Raji (cell line): ENCODE measurements around the gene FLT3.

Experiments
- POLR2A ChIP-seq: IDR thresholded peaks from 2 replicates; pipeline ENCODE4 v1.6.1; 2011; ENCODE audit warnings: low read depth, low read length, control low read depth; ENCODE audit not compliant: insufficient read depth

Gene FLT3

DNA sequence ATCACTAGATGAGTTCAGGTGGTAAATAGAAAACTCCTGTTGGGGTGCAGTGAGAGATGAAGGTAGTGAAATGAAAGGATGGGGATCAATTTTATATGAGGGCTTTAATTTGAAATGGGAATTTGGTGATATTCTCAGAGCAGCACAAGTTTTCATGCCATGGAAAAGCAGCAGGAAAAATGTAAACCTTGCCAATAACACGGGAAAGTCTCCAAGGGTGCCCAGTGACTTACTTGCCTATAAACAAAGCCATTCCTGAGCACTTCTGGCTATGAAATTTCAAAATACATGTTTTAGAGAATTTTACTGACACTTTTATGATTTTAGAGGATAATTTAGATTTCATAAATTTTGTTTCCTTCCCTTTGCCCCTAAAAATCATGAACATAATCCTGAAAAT is 16.4 kb upstream of the FLT3 start:
- no peak for TF ChIP-seq POLR2A

DNA sequence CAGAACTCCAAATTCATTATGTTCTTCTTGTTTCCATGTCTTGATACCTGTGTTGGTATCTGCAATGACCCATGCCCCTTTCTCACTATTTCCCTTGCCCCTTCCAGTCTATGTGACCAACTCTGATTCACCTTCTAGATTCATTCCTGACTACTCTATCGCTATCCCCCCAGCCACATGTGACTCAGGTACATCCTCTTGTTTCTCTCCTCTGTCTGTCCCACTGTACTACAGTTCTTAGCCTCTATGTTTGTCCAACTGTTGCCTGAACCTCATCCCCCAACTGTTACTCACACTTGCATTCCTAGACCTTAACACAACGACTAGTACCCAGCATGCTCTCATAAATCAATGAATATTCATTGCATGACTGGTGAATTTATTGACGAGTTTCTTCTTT is 10.0 kb upstream of the FLT3 start:
- no peak for TF ChIP-seq POLR2A

DNA sequence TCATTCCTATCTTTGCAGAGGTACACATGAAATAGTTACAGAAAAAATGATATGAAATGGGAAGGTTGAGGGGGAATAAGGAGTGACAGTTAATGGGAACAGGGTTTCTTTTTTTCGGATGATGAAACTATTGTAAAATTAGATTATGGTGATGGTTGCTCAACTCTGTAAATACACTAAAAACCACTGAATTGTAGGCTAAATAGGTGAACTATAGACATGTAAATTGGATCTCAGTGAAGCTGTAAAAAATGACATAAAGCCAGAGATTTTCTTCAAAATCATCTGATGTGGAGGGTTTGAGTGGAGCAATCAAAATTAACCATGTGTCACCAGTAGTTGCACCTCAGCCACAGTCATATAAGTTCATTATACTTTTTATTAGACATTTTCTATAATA is 6.6 kb upstream of the FLT3 start:
- no peak for TF ChIP-seq POLR2A

DNA sequence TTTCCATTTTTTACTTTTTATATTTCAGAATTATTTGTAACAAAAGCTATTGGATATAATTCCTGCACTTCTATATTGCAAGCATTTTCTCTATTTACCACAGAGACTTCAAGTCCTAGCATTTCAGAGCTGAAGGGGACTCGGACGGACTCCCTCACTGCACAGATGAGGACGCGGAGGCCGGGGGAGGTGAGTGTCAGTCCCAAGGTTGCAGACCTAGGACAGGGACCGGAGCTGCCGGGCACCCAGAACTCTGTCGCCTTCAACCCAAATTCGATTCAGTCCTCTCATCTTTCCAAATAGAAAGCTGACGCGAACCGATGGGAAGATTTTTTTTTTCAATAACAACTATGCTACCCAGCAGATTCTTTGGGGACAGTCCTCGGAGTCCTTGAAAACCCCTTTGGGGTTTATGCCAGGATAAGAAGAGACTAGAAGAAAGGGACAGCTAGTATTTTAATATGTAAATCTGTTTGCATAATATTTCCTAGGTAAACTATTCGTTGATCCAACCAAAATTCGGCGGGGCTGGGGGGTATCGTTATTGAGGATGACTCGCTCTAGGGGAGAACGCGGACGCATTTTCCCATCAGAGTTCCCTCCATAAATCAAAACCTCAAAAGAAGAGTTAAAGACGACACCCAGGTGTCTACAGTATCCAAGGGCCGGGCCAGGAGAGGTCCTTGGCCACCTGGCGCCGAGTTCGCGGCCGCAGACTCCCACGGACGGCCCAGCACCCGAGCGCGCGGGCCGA is 803 bp downstream of the FLT3 start:
- no peak for TF ChIP-seq POLR2A

DNA sequence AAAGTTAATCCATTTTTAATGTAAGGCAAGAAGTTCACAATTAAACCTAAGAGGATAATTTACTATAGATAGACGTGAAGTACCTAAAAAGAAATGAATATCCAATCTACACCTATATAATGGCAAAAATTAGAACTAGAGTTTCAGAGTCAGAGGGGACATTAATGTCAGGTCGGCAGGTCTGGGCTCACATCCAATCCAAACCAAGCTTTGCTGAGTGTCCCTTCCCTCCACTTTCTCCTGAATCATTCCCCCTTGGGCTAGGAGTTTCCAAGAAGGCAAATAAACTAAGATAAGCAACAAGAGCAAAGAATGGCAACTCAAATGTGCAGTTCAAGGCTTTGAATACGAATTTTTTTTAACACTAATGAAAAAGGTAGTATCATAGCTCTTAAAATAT is 2.9 kb downstream of the FLT3 start:
- TF ChIP-seq POLR2A = no peak

DNA sequence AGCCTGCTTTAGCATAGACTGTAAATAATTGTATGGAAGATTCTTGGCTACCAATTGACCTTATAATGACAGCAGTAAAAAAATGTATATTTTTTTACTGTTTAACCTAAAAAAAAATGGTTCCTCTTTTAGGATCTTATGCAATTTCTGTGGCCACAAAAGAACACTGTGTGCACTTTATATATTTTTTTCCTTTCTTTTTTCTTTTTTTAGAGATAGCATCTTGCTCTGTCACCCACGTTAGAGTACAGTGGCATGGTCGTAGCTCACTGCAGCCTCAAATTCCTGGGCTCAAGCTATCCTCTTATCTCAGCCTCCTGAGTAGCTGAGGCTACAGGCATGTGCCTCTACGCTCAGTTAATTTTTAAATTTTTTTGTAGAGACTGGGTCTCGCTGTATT is 6.1 kb downstream of the FLT3 start:
- no peak for TF ChIP-seq POLR2A

DNA sequence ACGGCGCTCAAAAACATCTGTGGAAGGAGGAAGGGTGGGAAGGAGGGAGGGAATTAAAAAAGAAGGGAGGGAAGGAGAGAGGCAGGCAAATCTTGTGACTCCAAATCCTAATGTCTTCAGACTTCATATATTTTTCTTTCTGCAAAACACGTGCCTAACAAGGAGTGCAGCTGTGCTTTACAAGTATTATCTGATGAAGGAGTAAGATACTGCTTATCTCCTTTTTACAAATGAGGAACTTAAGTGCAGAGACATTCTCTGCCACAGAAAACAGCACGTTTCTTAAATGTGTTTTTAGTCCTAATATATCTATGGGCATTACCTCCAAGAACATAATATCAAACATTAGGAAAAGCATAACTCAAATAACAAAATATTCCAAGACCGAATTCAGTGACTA is 6.5 kb downstream of the FLT3 start:
- TF ChIP-seq POLR2A = no peak

DNA sequence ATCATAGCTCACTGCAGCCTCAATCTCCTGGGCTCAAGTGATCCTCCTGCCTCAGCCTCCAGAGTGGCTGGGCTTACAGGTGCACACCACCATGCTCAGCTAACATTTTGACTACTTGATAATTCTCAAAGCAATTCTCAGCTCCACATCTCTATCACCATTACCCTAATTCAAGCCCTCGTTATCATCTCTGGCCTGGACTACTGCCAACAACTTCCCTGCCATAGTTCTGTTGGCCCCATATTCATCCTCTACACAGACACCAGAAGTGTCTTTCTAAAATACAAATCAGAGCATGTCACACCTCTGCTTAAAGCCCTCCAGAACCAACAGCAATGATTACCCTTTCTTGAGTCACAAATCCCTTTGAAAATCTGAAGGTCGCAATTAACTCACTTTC is 7.9 kb downstream of the FLT3 start:
- TF ChIP-seq POLR2A = no peak

DNA sequence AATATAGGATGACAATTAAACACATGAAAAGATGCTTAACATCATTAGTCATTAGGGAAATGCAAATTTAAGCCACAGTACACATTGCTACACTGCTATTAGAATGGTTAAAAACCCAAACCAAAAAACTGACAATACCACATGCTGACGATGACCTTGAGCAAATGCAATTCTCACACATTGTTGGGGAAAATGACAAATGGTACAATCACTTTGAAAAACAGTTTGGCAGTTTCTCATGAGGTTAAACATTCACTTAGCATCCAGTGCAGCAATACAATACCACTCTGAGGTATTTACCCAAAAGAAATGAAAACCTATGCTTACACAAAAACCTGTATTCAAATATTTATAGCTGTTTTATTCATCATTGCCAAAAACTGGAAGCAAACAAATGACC is 11.3 kb downstream of the FLT3 start:
- no peak for TF ChIP-seq POLR2A

DNA sequence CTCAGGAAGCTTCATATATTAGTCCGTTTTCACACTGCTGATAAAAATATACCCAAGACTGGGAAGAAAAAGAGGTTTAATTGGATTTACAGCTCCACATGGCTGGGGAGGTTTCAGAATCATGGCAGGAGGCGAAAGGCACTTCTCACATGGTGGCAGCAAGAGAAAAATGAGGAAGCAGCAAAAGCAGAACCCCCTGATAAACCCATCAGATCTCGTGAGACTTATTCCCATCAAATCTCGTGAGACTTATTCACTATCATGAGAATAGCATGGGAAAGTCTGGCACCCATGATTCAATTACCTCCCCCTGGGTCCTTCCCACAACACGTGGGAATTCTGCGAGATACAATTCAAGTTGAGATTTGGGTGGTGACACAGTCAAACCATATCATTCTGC is 23.1 kb downstream of the FLT3 start:
- no peak for TF ChIP-seq POLR2A

DNA sequence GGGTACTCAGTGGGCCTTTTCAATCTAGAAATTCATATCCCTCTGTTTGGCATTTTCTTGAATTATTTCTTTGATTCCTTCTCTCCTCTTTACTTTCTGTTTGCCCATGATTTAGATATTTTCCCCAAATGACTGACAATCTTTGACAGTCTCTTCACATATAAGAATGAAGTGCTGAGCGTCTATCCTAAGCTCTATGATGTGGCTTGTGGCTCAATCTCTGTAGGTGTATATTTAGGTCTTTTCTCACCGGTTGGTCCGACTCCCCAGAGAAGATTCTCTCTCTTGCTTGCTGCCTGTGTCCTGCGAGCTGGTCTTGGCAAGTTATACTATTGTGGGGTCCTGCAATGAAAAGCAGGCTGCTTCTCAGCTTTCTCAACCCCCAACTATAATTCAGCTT is 29.0 kb downstream of the FLT3 start:
- TF ChIP-seq POLR2A = no peak

DNA sequence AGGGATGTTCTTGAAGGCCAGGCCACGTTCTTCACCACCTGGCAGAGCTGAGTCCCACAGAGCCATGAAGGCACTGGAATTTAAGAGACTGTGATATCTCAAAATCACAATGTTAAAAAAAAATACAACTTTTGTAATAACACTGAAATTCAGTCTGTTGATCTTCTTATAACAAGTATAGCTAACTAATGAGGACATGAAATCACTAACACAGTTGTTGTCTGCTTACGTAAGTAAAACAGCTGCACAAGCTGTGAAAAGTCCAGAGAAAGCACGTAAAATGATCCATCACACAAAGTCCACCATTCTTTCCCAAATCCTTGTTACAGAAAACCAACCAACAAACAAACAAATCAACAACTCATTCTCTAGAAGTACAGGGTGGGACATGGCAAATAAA is 32.9 kb downstream of the FLT3 start:
- no peak for TF ChIP-seq POLR2A

DNA sequence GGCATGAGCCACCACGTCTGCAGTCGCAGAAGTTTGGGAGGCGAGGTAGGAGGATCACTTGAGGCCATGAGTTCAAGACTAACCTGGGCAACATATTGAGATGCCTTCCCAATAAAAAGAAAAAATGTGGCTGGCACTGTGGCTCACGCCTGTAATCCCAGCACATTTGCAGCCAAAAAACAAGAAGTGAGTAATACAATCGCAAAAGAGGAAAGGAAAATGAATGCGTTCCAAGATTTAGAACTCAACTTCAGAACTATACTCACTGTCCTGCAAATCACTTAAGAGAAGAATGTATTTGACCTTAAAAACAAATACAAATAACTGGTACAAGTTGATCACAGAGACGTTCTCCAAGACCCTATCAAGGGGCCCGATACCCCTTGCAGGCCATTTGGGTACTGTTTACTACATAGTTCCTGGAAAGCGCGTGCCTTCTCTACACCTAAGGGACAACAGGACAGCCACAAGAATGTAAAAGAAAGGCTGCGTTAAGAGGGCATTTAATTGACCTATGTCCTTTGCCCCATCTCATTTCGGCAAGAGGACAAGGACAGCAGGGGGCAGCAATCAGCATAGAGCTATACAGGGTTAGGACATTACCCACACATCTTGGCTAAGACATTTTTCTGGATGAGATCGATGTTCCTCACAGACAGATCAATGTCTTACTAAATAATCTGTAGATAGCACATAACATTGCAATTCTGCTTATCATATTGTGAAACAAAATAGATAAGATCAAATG is 41.3 kb downstream of the FLT3 start:
- no peak for TF ChIP-seq POLR2A

DNA sequence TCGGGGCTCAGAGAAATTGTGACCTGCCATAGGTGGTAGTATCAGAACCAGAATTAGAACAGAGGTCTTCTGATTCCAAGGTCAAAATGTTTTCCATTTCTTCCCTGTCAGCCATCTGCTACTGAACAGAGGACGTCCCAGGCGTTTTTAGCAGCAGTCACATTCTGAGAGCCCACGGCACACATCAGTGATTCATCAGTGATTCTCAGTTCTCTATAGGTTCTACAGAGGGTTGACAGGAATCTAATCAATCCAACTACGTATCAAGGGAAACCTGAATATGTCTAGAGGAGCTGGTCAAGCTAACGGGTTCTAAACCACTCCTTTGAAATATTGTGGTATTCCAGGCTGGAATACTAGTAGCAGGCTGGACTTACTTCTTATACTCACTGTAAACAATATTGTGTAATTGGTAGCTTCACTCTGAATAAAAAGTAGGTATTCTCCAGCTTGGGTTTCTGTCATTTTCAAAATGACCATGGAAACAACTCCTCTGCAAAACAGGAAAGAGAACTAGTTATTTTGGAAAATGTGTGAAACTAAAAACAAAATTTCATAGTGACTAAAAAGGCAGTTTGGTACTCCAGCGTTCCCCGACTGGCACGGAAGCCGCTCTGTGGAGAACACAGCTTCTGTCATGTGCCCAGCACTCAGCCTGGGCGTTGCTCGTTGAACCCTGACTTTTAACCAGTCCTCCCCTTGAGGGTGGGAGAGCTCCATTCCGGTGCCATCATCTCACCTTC is 43.2 kb downstream of the FLT3 start:
- no peak for TF ChIP-seq POLR2A

DNA sequence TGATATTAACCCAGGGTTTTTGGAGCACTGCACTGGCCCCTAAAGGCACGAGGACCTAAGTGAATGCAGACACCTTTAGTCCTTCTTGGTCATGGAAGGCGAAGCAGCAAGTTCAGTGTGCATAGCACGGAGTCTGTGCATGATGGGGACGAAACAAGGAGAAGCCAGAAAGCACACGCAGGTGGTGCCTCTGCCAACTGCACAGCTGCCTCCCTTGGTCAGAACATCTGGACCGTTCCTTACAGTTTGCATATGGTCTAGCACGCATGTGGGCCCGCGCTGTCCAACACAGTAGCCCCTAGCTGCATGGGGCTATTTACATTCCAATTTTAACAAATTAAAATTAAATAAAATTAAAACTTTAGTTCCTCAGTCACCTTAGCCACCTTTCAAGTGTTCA is 44.0 kb downstream of the FLT3 start:
- no peak for TF ChIP-seq POLR2A

DNA sequence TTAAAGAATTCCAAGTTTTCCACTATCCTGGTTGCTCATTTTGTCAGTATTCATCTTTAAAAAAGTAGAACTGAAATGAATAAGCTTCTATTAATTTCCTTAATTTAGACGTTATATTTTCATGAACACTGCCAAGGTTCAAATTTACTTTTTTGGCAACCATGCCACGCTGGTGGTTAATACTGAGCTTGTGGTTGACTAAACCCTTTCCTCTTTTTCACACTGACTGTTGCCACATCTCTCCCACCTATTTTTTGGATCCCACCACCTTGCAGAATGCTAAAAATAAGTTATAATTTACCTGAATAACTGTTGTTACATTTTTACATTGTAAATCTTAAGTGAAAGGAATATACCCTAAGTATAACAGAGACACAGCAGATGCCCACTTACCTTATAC is 45.0 kb downstream of the FLT3 start:
- TF ChIP-seq POLR2A = no peak
